Measurements from ENCODE around the gene PYGM. TPM values are rescaled to one million over a fixed set of nuclear protein-coding genes. Genes with fewer than 3 reads are reported as not detected.

PYGM gene
- polyA plus RNA-seq, 1 donor from 2014 or later, result 2.0 TPM

DNA sequence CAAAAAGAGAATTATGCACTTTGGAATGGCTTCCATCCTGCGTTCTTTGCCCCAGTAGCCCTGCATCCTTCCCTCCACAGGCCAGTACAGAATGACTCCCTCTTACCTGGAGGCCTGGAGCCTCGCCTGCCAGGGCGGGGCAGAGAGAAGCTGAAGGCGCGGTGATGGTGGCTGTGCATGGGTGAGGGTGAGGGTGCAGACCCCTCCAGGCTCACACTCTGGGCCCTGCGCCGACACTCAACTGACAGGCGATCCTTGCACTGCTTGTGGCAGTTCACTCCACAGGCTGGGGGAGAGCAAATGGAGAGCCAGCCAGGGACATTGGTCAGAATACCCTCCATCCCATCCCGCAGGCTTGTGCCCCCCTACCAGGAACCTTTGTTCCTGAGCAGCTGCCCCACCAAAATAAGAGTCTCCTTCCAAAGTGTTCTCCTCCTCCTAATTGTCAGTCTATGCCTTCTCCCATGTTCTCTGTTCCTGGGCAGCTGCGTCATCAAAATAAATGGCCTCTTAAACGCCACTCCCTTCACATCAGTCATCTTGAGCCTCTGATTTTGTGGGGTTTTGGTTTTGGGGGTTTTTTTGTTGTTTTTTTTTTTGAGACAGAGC, 30.9 kb downstream of the PYGM start:
- Mint-ChIP-seq H3K27ac (no peak overlapping the region), H3K27me3 (no peaks in the 10 kb centered on the region), H3K4me3 (no peak overlapping the region), H3K9me3 (no peaks in the 10 kb centered on the region), H3K4me1 (peaks cover 8 to 20% (median 18%) of the 10 kb centered on the region in 3 donors), H3K36me3 (peaks cover 7% of the 10 kb centered on the region)

- Mint-ChIP-seq H3K27me3 (no peaks in the 10 kb centered on the region), H3K27ac (peak overlapping the region in 2 of 3 donors; percentile 31 to 68), H3K4me3 (peak overlapping the region in 1 of 4 donors; percentile 39), H3K9me3 (no peaks in the 10 kb centered on the region), H3K36me3 (peaks cover 5% of the 10 kb centered on the region), H3K4me1 (peaks cover 13 to 19% (median 14%) of the 10 kb centered on the region in 3 donors)
Observed at GRCh38 chr11:64726867-64727530, 32.8 kb downstream of the PYGM start.

- Mint-ChIP-seq H3K4me1 (peaks cover 7 to 19% (median 15%) of the 10 kb centered on the region in 3 donors), H3K36me3 (peaks cover 5% of the 10 kb centered on the region), H3K27ac (peak overlapping the region in 1 of 3 donors; percentile 31), H3K9me3 (no peaks in the 10 kb centered on the region), H3K4me3 (peak overlapping the region in 1 of 4 donors; percentile 17), H3K27me3 (peaks cover 1% of the 10 kb centered on the region)
Observed at GRCh38 chr11:64726211-64726641, 33.5 kb downstream of the PYGM start.

DNA sequence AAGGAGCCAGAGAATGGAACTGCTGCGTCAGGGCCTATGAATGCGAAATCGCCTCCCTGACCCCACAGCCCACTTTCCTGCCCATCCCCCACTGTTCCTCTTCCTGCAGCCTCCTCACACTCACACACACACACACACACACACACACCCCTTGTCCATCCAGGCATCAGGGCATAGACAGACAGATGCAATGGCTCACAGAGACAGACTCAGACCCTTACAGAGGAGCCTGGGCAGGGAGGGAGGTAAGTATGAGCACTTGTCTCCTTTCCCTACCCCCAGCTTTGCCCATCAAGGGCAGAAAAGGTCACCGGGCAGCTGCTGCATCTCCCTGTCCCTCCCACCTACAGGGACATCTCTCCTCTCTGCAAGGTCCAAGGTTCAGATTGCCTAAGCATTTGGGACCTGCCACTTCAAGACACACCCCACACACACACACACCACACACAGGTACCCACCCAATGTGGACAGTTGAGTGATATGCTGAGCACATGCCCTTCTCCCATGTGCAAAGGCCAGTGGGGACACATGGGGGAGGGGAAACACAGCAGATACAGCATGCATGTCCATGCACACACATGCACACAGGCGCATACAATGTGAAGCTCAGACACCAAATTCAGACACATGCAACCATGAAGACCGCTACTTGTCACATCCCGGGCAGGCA, 34.8 kb downstream of the PYGM start:
- Mint-ChIP-seq H3K4me3 (peak overlapping the region in 3 of 4 donors; percentile 39 to 67 (median 57)), H3K9me3 (no peaks in the 10 kb centered on the region), H3K27me3 (peaks cover 12% of the 10 kb centered on the region), H3K27ac (peak overlapping the region in 2 of 3 donors; percentile 31 to 33), H3K36me3 (peaks cover 5% of the 10 kb centered on the region), H3K4me1 (peaks cover 7 to 16% (median 15%) of the 10 kb centered on the region in 3 donors)

DNA sequence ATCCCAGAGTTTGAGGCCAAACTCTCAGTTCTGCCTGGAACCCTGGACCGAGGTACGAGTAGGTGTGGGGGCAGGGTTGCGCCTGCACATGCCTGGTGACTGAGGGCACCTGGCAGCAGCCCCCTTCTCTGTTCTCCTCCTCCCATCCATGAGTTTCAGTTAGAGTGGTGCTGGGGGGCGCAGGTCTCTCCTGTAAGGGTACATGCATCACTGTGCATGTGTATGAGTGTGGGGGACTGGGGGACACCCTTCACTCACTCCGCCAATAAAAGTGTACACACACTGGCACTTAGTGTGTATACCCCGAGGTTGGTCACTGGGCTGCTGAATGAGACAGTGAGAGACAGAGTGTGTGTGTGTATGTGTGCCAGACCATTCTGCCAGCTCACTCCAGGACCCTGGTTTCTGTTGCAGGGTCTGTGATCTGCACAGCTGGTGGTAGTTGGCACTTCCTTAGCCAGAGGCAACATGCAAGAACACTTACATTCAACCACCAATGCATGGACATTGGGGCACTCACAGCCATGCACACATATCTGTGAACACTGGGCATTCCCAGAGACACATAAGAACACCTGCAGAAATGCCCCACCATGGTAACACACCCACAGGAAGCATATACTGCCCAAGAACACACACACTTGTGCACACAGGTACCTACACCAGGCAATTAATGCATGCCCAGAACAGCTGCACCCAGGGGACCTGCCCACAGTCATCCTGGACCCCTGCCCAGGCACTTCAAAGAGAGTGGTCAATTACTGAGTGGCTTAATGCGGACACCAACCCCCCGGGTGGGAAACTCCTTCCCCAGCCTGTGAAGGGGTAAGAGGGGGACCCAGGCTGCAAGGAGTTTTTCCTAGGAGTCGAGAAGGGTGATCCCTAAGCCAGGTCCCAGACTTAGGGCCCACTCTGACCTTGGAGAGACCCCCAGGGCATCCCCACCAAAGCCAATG, 35.6 kb downstream of the PYGM start:
- peaks cover 2% of the 10 kb centered on the region for H3K36me3 Mint-ChIP-seq
- H3K4me1 Mint-ChIP-seq, result peaks cover 7 to 16% (median 15%) of the 10 kb centered on the region in 3 donors
- H3K9me3 Mint-ChIP-seq, result no peaks in the 10 kb centered on the region
- peaks cover 20% of the 10 kb centered on the region for H3K27me3 Mint-ChIP-seq
- peak overlapping the region; percentile 57 to 79 (median 76) for H3K4me3 Mint-ChIP-seq
- H3K27ac Mint-ChIP-seq, result peak overlapping the region in 2 of 3 donors; percentile 32 to 61

DNA sequence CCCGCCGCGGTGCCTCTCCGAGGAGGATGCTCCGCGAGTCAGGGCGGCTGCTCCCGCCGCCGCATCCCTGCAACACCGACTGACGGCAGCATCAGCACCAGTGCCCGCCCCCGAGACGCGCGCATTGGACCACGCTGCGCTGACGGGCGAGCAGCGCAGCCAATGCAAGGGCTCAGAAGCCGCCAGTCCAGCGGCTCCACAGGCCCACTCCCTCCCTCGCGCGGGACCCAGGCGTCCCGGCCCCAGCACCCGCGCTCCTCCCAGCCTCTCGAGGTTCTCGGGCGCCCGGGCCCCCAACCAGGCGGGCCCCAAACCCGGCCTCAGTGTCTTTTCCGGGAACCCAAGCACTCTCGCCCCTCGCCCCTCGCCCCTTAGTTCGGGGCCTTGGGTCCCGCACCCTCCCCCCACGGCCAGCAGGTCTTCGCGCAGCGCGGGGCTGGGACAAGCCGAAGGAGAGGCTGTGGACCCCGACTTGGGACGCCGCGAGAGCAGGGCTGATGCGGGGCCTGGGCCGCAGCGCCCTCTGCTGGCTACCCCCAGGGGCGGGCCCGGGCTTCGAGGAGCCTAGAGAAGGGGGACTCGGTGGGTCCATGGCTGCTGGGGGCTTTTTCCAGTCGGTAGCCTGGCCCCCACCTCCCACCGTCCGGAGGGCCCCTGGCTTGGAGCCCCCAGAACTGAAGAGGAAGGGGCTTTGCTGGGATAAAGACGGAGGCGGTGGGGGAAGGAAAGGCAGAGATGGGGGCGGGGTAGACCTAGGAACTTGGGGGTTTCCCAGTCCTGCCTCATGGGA, 36.5 kb downstream of the PYGM start, which contains the start of gene NRXN2:
NRXN2 (minus strand) TSS at position 81 of the 790 bp plus-strand sequence. CDS start 9,498 bp downstream, outside the sequence.
- Mint-ChIP-seq H3K27me3 (peaks cover 24% of the 10 kb centered on the region), H3K9me3 (no peaks in the 10 kb centered on the region), H3K27ac (peak within 1 kb of the TSS in 2 of 3 donors; percentile 32 to 61), H3K36me3 (peaks cover 2% of the 10 kb centered on the region), H3K4me3 (peak within 1 kb of the TSS; percentile 63 to 79 (median 76)), H3K4me1 (peaks cover 7 to 16% (median 15%) of the 10 kb centered on the region in 3 donors)

DNA sequence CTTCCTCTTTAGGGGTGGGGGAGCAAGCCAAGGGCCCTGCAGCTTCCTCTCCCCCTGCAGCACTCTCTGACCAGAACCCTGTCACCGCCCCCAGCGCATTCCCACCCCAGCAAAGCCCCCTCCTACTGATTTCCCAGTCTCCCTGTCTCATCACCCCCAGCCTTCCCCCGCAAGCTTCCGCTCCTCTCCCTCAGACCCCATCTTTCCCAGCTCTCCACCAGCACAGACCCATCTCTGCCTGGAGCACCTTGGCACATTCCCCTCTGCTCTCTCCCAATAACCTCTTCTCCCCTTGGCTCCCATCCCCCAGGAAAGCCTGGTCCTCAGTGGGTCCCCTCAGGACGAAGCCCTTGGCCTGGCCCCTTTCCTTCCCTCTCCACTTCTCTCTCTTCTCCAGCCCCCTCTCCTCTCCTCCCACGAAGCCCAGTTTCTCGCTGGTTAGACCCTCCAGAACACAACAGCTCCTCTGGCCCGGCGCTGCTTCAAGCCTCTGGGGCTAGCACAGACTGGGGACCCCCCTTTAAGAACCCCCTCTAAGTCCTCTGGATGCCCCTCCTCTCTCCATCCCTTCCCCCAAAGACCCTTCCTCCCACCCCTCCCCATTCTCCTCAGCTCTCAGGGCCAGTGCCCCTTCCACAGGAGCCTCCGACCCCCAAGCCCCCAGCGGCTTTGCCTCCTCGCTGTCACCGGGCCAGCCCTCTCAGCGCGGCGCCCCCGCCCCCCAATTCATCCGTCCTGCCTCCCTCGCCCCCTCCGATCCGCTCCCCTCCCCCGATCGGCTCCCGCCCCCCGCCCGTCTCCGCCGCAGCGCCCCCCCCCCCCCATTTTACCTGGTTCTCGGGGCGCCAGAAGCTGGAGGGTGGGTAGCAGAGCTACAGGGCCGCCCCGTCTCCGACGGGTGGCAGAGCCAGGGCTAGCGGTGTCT, 37.4 kb downstream of the PYGM start:
- peak overlapping the region in 3 of 4 donors; percentile 32 to 79 (median 54) for H3K4me3 Mint-ChIP-seq
- H3K27ac Mint-ChIP-seq, result no peak overlapping the region
- peaks cover 4% of the 10 kb centered on the region for H3K36me3 Mint-ChIP-seq
- H3K27me3 Mint-ChIP-seq, result peaks cover 27% of the 10 kb centered on the region
- H3K9me3 Mint-ChIP-seq, result no peaks in the 10 kb centered on the region
- H3K4me1 Mint-ChIP-seq, result peaks cover 7 to 16% (median 12%) of the 10 kb centered on the region in 3 donors

DNA sequence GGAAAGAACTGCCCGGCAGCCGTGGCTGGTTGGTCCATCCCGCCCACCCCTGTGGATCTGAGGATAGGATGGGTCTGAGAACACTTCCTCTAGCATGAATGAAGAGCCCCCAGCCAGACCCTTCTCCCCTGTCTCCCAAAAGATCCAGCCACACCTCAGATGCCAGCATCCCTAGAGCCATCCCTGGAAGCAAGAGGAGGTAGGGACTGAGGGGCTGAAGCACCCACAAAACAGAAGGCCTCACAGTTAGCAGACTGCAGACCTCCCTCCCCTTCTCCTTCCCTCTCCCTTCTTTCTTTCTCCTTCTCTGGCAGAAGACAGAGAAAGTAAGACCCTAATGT, 38.4 kb downstream of the PYGM start:
- peaks cover 36% of the 10 kb centered on the region for H3K27me3 Mint-ChIP-seq
- no peaks in the 10 kb centered on the region for H3K9me3 Mint-ChIP-seq
- H3K36me3 Mint-ChIP-seq, result peaks cover 2% of the 10 kb centered on the region
- H3K4me3 Mint-ChIP-seq, result peak overlapping the region in 1 of 4 donors; percentile 25
- H3K4me1 Mint-ChIP-seq, result peaks cover 7 to 16% (median 12%) of the 10 kb centered on the region in 3 donors
- no peak overlapping the region for H3K27ac Mint-ChIP-seq

DNA sequence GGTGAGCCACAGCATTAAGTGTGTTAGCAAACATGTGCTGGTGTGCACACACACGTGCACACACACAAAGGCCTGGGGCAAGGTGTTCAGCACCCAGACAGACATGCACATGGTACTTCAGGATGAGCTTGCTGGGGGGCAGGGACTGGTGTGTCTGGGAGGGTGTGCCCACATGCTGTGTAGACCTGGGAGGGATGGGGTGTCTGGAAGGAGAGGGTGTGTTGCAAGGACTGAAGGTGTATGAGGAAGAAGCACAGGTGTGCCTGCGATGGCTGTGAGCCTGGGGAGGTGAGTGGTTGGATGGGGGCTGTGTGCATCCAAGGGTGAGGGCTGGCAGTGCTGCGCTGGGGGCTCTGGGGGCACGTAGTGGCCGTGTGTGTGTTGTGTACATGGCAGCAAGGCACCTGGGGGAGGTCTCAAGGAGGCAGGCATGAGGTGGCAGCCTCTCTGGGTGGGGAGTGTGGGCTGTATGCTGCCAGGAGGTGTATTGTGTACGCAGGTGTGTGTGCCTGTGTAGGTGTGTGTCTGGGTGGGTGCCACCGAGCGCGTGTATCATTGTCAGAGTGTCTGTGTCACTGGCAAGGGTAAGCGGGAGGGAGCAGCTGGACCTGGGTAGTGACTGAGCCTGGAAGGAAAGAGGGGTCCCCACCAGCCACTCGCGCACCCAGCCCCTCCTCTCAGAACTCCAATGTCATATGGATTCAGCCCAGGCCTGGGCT, 39.0 kb downstream of the PYGM start:
- Mint-ChIP-seq H3K27ac (peak overlapping the region in 2 of 3 donors; percentile 2 to 25), H3K36me3 (peaks cover 2% of the 10 kb centered on the region), H3K4me1 (peaks cover 7 to 16% (median 12%) of the 10 kb centered on the region in 3 donors), H3K27me3 (peaks cover 41% of the 10 kb centered on the region), H3K4me3 (peak overlapping the region in 3 of 4 donors; percentile 21 to 61 (median 25)), H3K9me3 (no peaks in the 10 kb centered on the region)

DNA sequence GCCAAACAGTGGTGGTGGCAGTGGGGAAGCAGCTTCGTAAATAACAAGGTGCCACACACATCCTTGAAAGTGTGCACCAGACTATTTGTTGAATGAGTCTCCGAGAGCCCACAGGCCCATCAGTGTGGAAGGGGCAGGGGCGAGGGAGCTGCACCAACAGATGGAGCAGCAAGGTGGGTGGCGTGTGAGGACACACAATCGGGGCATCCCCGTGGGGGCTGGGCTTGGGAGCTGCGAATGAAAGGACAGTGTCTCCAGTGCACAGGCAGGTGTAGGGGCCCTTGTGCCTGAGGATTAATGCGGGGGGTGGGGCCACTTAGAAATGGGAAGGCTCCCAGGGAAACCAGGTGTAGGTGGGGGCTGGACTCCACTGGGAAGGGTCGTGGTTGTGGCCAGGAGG, 39.6 kb downstream of the PYGM start:
- Mint-ChIP-seq H3K4me3 (no peak overlapping the region), H3K9me3 (no peaks in the 10 kb centered on the region), H3K27me3 (peaks cover 47% of the 10 kb centered on the region), H3K27ac (peak overlapping the region in 2 of 3 donors; percentile 2 to 25), H3K36me3 (peaks cover 2% of the 10 kb centered on the region), H3K4me1 (peaks cover 7 to 14% (median 14%) of the 10 kb centered on the region in 3 donors)

DNA sequence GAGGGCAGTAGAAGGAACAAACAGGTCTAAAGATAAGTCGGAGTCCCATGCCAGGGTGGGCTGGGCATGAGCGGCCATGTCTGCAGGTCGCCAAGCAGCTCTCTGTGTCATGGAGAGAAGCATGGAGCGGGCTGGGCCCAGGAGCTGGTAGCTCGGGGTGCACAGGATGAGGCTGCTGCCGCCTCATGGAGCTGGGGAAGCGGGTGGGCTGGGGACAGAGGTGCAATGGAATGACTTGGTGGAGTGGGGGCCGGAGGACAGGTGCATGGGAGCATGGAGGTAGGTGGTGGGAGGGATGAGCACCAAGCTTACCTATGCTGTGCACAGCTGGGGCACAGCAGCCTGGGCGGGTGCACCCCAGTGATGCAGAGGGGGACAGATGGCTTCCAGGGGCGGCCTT, 40.4 kb downstream of the PYGM start:
- Mint-ChIP-seq H3K4me3 (no peak overlapping the region), H3K4me1 (peaks cover 7 to 16% (median 10%) of the 10 kb centered on the region in 3 donors), H3K27ac (no peak overlapping the region), H3K27me3 (peaks cover 53% of the 10 kb centered on the region), H3K36me3 (peaks cover 2% of the 10 kb centered on the region), H3K9me3 (no peaks in the 10 kb centered on the region)

GRCh38 chr11:64718780-64719124, 41.0 kb downstream of the PYGM start:
- H3K4me1 Mint-ChIP-seq, result peaks cover under 1 to 10% (median 4%) of the 10 kb centered on the region in 3 donors
- no peak overlapping the region for H3K4me3 Mint-ChIP-seq
- no peak overlapping the region for H3K27ac Mint-ChIP-seq
- H3K27me3 Mint-ChIP-seq, result peaks cover 56% of the 10 kb centered on the region
- no peaks in the 10 kb centered on the region for H3K9me3 Mint-ChIP-seq
- H3K36me3 Mint-ChIP-seq, result peaks cover 2% of the 10 kb centered on the region
